ENCODE data around the gene NAPB. TPM values are rescaled to one million over a fixed set of nuclear protein-coding genes. Genes with fewer than 3 reads are reported as not detected.

Gene NAPB
- total RNA-seq, 1 donor from 2014 or later, result 10.8 TPM

- no peak for TF ChIP-seq CTCF (IDR thresholded peaks at IDR 0.05; ENCODE audit: insufficient read depth, low read length, severe bottlenecking)
- Histone ChIP-seq H3K36me3 (ENCODE audit: control insufficient read depth, insufficient read depth, low read length) (peaks cover 21% of the 10 kb centered on the region), H3K4me3 (ENCODE audit: low read depth, low read length) (no peak overlapping the region), H3K27me3 (ENCODE audit: control insufficient read depth, insufficient read depth, low read length) (no peaks in the 10 kb centered on the region)
- DNase-seq (ENCODE audit: low read depth) (no peak), FAIRE-seq (no peak)
Measured at GRCh38 chr20:23368316-23369071, 52.8 kb downstream of the NAPB start.

GRCh38 chr20:23367770-23368169, 53.5 kb downstream of the NAPB start:
- Histone ChIP-seq H3K36me3 (ENCODE audit: control insufficient read depth, insufficient read depth, low read length) (peaks cover 21% of the 10 kb centered on the region), H3K4me3 (ENCODE audit: low read depth, low read length) (no peak overlapping the region), H3K27me3 (ENCODE audit: control insufficient read depth, insufficient read depth, low read length) (no peaks in the 10 kb centered on the region)
- TF ChIP-seq CTCF (IDR thresholded peaks at IDR 0.05; ENCODE audit: insufficient read depth, low read length, severe bottlenecking), result no peak
- peak; percentile 91 for DNase-seq (ENCODE audit: low read depth)
- no peak for FAIRE-seq

- Histone ChIP-seq H3K36me3 (ENCODE audit: control insufficient read depth, insufficient read depth, low read length) (peaks cover 17% of the 10 kb centered on the region), H3K4me3 (ENCODE audit: low read depth, low read length) (no peak overlapping the region), H3K27me3 (ENCODE audit: control insufficient read depth, insufficient read depth, low read length) (no peaks in the 10 kb centered on the region)
- no peak for TF ChIP-seq CTCF (IDR thresholded peaks at IDR 0.05; ENCODE audit: insufficient read depth, low read length, severe bottlenecking)
- DNase-seq (ENCODE audit: low read depth) (peak; percentile 76), FAIRE-seq (no peak)
Measured at GRCh38 chr20:23366384-23366783, 54.9 kb downstream of the NAPB start.

GRCh38 chr20:23365390-23366165, 55.7 kb downstream of the NAPB start:
- Histone ChIP-seq H3K36me3 (ENCODE audit: control insufficient read depth, insufficient read depth, low read length) (peaks cover 15% of the 10 kb centered on the region), H3K27me3 (ENCODE audit: control insufficient read depth, insufficient read depth, low read length) (no peaks in the 10 kb centered on the region), H3K4me3 (ENCODE audit: low read depth, low read length) (no peak overlapping the region)
- FAIRE-seq, result no peak
- TF ChIP-seq CTCF (IDR thresholded peaks at IDR 0.05; ENCODE audit: insufficient read depth, low read length, severe bottlenecking), result no peak
- no peak for DNase-seq (ENCODE audit: low read depth)

GRCh38 chr20:23363257-23363649, 58.0 kb downstream of the NAPB start:
- H3K4me3 ChIP-seq (ENCODE audit: low read depth, low read length), result no peak overlapping the region
- FAIRE-seq (peak; percentile 64), DNase-seq (ENCODE audit: low read depth) (no peak)
- no peaks in the 10 kb centered on the region for H3K27me3 ChIP-seq (ENCODE audit: control insufficient read depth, insufficient read depth, low read length)
- peaks cover 6% of the 10 kb centered on the region for H3K36me3 ChIP-seq (ENCODE audit: control insufficient read depth, insufficient read depth, low read length)
- TF ChIP-seq CTCF (IDR thresholded peaks at IDR 0.05; ENCODE audit: insufficient read depth, low read length, severe bottlenecking), result no peak

Measured in bronchial epithelial cell (primary cell).